ENCODE data around the gene SPTBN4.

The SPTBN4 gene

DNA sequence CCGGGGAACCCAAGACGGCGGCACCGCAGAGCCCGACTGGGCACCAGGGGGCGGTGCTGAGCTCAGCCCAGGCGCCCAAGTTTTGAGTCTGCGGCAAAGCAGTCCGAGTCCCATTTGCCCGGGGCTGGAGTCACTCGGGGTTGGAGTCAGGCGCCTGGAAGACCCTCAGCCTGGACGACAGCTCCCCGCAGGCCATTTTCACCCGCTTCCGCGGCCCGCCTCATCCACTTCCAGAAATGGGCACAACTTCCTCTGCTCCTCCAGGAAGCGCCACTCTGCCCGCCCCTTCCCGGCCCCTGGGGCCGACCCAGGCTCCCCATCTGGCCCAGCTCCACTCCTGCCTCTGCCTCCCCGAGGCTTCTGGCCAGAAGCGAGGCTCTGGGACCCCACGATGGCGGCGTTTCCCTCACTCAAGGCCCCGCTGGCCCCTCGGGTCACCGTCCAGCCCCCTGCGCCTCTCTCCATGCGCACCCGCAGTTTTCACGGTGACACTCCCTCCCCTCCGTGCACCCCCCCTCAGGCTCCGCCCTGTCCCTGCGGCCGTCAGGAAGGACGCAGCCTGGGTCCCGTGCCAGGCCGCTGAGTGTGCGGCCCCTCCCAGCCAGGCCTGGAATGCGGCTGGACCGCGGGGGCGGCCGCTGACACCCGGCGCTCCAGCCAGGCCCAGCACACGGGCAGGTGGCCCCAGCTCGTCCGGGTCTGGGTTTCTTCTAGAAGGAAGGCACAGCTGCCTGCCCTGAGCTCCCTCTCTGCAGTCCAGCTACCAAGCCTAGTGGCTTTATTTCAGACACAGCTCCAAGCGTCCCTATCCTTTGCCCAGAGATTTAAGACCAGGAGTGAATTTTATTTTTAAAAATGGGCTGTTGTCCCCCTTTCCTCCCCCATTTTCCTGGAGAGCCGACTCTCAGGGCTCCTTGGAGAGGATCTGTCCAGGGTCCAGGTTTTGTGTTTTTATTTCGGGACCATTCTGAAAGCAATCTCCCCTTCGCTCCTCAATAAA, 45.7 kb upstream of the SPTBN4 start:
- Histone ChIP-seq H3K27ac (peak overlapping the region; percentile 96), H3K9me3 (ENCODE audit: severe bottlenecking) (no peaks in the 10 kb centered on the region), H3K4me3 (ENCODE audit: low read depth, low read length) (peak overlapping the region; percentile 84), H3K27me3 (ENCODE audit: insufficient read depth, low read depth, severe bottlenecking) (no peaks in the 10 kb centered on the region), H3K36me3 (0 out of 2 replicates have a peak, but pooled peaks cover 3% of the 10 kb centered on the region)
- peak; percentile 86 for DNase-seq
- TF ChIP-seq, protein P1, sequence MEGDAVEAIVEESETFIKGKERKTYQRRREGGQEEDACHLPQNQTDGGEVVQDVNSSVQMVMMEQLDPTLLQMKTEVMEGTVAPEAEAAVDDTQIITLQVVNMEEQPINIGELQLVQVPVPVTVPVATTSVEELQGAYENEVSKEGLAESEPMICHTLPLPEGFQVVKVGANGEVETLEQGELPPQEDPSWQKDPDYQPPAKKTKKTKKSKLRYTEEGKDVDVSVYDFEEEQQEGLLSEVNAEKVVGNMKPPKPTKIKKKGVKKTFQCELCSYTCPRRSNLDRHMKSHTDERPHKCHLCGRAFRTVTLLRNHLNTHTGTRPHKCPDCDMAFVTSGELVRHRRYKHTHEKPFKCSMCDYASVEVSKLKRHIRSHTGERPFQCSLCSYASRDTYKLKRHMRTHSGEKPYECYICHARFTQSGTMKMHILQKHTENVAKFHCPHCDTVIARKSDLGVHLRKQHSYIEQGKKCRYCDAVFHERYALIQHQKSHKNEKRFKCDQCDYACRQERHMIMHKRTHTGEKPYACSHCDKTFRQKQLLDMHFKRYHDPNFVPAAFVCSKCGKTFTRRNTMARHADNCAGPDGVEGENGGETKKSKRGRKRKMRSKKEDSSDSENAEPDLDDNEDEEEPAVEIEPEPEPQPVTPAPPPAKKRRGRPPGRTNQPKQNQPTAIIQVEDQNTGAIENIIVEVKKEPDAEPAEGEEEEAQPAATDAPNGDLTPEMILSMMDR (IDR thresholded peaks at IDR 0.05; ENCODE audit: low read depth, low read length) = peak; percentile 87

DNA sequence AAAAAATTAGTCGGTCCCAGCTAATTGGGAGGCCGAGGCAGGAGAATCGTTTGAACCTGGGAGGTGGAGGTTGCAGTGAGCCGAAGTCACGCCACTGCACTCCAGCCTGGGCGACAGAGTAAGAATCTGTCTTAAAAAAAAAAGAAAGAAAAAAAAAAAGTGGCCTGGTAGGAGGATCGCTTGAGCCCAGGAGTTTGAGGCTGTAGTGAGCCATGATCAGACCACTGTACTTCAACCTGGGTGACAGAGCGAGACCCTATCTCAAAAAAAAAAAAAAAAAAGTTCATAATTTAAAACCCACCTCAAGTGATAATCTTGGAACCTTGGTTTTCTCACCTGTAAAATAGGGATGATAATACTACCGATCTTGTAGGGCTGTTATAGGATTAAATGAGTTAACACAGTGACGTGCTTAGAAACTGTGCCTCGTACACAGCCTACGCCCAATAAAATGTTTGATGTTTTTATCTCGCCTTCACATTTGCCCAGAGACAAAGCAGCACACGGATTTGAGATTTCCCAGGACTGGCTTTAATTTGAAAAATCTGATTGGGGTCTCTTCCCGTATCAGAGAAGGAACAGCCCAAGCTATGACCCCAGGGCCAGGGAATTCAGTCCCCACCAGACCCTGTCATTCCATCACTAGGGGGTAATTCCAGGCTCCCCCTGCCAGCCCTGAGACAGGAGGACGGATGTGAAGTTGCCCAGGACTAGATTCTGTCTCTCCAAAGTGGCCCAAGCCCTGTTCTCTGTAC, 44.6 kb upstream of the SPTBN4 start:
- Histone ChIP-seq H3K9me3 (ENCODE audit: severe bottlenecking) (no peaks in the 10 kb centered on the region), H3K4me3 (ENCODE audit: low read depth, low read length) (no peak overlapping the region), H3K27me3 (ENCODE audit: insufficient read depth, low read depth, severe bottlenecking) (no peaks in the 10 kb centered on the region), H3K27ac (peak overlapping the region; percentile 96; the same call in 1 of the 2 replicates), H3K36me3 (0 out of 2 replicates have a peak, but pooled peaks cover 3% of the 10 kb centered on the region)
- TF ChIP-seq, protein P1 (IDR thresholded peaks at IDR 0.05; ENCODE audit: low read depth, low read length) = no peak
- DNase-seq = no peak

DNA sequence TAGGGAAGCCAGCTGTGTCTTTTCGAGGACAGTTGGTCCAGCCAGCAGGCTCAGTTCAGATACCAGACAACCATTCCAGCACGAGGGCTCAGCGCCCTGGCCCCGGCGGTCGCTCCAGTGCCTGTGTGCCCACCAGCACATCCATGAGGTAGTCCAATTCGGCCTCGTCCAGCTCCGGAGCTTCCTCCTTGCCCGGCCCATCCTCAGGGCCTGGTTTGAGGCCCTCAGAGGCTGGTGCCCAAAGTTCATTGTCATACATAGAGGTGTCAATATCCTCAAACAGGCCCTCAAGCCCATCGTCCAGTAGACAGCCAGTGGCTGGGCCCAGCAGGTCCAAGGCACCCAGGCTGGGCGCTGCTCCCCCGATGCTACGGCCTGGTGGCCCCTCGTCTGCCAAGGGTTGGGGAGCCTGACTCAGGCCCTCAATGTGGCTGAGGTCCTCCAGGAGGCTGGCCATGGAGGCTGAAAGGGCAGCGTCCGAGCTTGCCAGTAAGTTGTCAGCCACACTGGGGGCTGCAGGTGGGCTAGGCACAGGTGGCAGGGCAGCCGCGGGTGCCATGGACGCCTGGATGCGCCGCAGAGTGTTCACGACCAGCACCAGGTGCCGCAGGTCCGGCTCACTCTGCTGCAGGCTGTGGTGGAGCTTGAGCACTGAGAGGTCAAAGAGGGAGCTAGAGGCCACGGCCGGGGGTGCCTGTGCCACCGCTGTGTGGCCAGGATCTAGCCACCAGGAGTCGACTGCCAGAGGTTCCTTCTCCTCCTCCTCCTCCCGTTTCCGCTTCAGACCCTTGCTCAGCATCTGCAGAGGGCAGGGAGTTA, 43.8 kb upstream of the SPTBN4 start:
- TF ChIP-seq, protein P1 (IDR thresholded peaks at IDR 0.05; ENCODE audit: low read depth, low read length) = no peak
- no peak for DNase-seq
- H3K27ac ChIP-seq = no peak overlapping the region

DNA sequence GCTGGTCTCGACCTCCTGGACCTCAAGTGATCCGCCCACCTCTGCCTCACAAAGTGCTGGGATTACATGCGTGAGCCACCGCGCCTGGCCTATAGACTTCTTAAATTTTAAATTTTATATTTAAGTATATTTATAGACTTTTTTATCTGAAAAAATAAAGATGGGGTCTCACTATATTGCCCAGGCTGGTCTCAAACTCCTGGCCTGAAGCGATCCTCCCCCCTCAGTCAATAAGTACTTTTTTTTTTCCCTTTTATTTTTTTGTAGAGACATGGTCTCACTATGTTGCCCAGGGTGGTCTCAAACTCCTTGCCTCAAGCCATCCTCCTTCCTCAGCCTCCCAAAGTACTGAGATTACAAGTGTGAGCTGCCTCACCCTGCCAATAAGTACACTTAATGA, 42.9 kb upstream of the SPTBN4 start:
- Histone ChIP-seq H3K27me3 (ENCODE audit: insufficient read depth, low read depth, severe bottlenecking) (no peaks in the 10 kb centered on the region), H3K36me3 (0 out of 2 replicates have a peak, but pooled peaks cover 3% of the 10 kb centered on the region), H3K4me3 (ENCODE audit: low read depth, low read length) (no peak overlapping the region), H3K27ac (no peak overlapping the region), H3K9me3 (ENCODE audit: severe bottlenecking) (no peaks in the 10 kb centered on the region)
- DNase-seq = no peak
- TF ChIP-seq, protein P1 (IDR thresholded peaks at IDR 0.05; ENCODE audit: low read depth, low read length) = no peak

More for the DNA sequence above, 43.8 kb upstream of the SPTBN4 start:
- Histone ChIP-seq H3K4me3 (ENCODE audit: low read depth, low read length) (no peak overlapping the region), H3K27me3 (ENCODE audit: insufficient read depth, low read depth, severe bottlenecking) (no peaks in the 10 kb centered on the region), H3K36me3 (0 out of 2 replicates have a peak, but pooled peaks cover 3% of the 10 kb centered on the region), H3K9me3 (ENCODE audit: severe bottlenecking) (no peaks in the 10 kb centered on the region)
